Measurements from ENCODE around the gene INSC. TPM values are rescaled to one million over a fixed set of nuclear protein-coding genes. Genes with fewer than 3 reads are reported as not detected.

The INSC gene
- total and polyA plus RNA-seq, 2 experiments from 2014 or later = 0.97 to 1.5 TPM

- TF ChIP-seq NANOG (IDR thresholded peaks at IDR 0.05; ENCODE audit: borderline replicate concordance) (no peak), ETS1 (IDR thresholded peaks at IDR 0.05) (no peak), CREB1 (CRISPR knock-in tag; IDR thresholded peaks at IDR 0.05; ENCODE audit: low read depth) (no peak), POLR2AphosphoS5 (IDR thresholded peaks at IDR 0.05; ENCODE audit: low read depth) (no peak), ZNF331 (CRISPR knock-in tag; IDR thresholded peaks at IDR 0.05; ENCODE audit: low read depth) (no peak), ZNF114 (CRISPR knock-in tag; IDR thresholded peaks at IDR 0.05) (no peak)
Observed at GRCh38 chr11:15115686-15116085, 963 bp downstream of the INSC start (continued).

GRCh38 chr11:15117751-15118150 lies 3.0 kb downstream of the INSC start:
- Histone ChIP-seq H3F3A (replicated peaks; ENCODE audit: low read depth) (no peaks in the 10 kb centered on the region), H3K9me2 (ENCODE audit: insufficient read depth) (no peaks in the 10 kb centered on the region), H3K79me2 (replicated peaks; ENCODE audit: insufficient read depth) (no peaks in the 10 kb centered on the region), H3K27me3 (ENCODE audit: insufficient read depth) (peaks cover 30% of the 10 kb centered on the region), H3K36me3 (ENCODE audit: insufficient read depth) (no peaks in the 10 kb centered on the region), H3K4me3 (no peak overlapping the region), H3K4me2 (no peak overlapping the region), H3K27ac (ENCODE audit: low read depth) (no peak overlapping the region), H2AFZ (no peak overlapping the region), H3K4me1 (ENCODE audit: insufficient read depth) (0 out of 2 replicates have a peak, but pooled peaks cover 6% of the 10 kb centered on the region), H4K20me1 (replicated peaks; ENCODE audit: insufficient read depth) (no peaks in the 10 kb centered on the region)
- H3K4me1 Mint-ChIP-seq = peaks cover 11% of the 10 kb centered on the region
- no peak overlapping the region for H3K27ac Mint-ChIP-seq
- no peaks in the 10 kb centered on the region for H3K36me3 Mint-ChIP-seq (ENCODE audit: low read depth)
- no peak for DNase-seq (ENCODE audit: low spot score)
- no peaks in the 10 kb centered on the region for H3K9me3 Mint-ChIP-seq
- H3K27me3 Mint-ChIP-seq (ENCODE audit: insufficient read depth, low read depth, poor library complexity) = peaks cover 29% of the 10 kb centered on the region
- H3K4me3 Mint-ChIP-seq = no peak overlapping the region
- ATAC-seq = no peak
- TF ChIP-seq ZNF462 (CRISPR knock-in tag; IDR thresholded peaks at IDR 0.05) (no peak), JUNB (IDR thresholded peaks at IDR 0.05; ENCODE audit: unreplicated experiment) (no peak), POLR2AphosphoS5 (IDR thresholded peaks at IDR 0.05; ENCODE audit: low read depth) (no peak), NANOG (IDR thresholded peaks at IDR 0.05; ENCODE audit: borderline replicate concordance) (no peak), CREB1 (CRISPR knock-in tag; IDR thresholded peaks at IDR 0.05; ENCODE audit: low read depth) (no peak), EZH2 (IDR thresholded peaks at IDR 0.05; ENCODE audit: low read depth, unreplicated experiment) (no peak), ETS1 (IDR thresholded peaks at IDR 0.05) (no peak), STAT1 (IDR thresholded peaks at IDR 0.05; ENCODE audit: unreplicated experiment) (no peak), ZNF331 (CRISPR knock-in tag; IDR thresholded peaks at IDR 0.05; ENCODE audit: low read depth) (no peak), CTCF (conservative IDR thresholded peaks at IDR 0.05; ENCODE audit: low read depth in 2 of 2) (no peak), EZH2phosphoT487 (IDR thresholded peaks at IDR 0.05; ENCODE audit: unreplicated experiment) (no peak), ZNF114 (CRISPR knock-in tag; IDR thresholded peaks at IDR 0.05) (no peak)

Measured in GM23338 (cell line).